Measurements from ENCODE around the gene RGS19. TPM values are rescaled to one million over a fixed set of nuclear protein-coding genes. Genes with fewer than 3 reads are reported as not detected.
A peak's percentile ranks its signal among the peaks of the same experiment; 100 is the strongest.

Gene RGS19
- total and polyA plus RNA-seq, 2 of the 8 experiments (the other 6 are each of a cell fraction or from before 2014, with no cell fraction given): 12.7 to 16.8 TPM

- Histone ChIP-seq H2BK12ac (ENCODE audit: low read depth, low read length) (no peak overlapping the region), H3K56ac (replicated peaks; ENCODE audit: insufficient read length, low read depth, low read length) (no peak overlapping the region), H2BK5ac (ENCODE audit: low read depth, low read length) (no peak overlapping the region), H3K23me2 (ENCODE audit: low read depth, low read length) (no peaks in the 10 kb centered on the region), H3K27ac (ENCODE audit: low read depth, low read length) (no peak overlapping the region), H3K27me3 (replicated peaks in 1 of 4; ENCODE audit: control insufficient read depth in 3 of 4, extremely low read depth in 1 of 4, insufficient read depth in 3 of 4, low read length in 3 of 4) (no peaks in the 10 kb centered on the region; a peak in 2 of 7 replicates), H3K79me1 (ENCODE audit: low read depth, low read length) (no peaks in the 10 kb centered on the region), H3K4me3 (ENCODE audit: extremely low read depth in 1 of 4, insufficient read depth in 2 of 4, low read depth in 3 of 4, low read length in 4 of 4) (no peak overlapping the region), H2BK20ac (ENCODE audit: low read length) (no peak overlapping the region), H3K4me2 (ENCODE audit: insufficient read depth in 1 of 2, low read depth in 2 of 2, low read length in 2 of 2) (no peak overlapping the region), H2AFZ (ENCODE audit: low read length) (no peak overlapping the region), H4K5ac (ENCODE audit: insufficient read length, low read depth, low read length) (no peak overlapping the region), H3K79me2 (ENCODE audit: control insufficient read depth in 1 of 2, insufficient read depth in 2 of 2, low read length in 2 of 2) (no peaks in the 10 kb centered on the region), H3K9me3 (ENCODE audit: insufficient read depth in 2 of 2, low read depth in 1 of 2, low read length in 1 of 2) (no peaks in the 10 kb centered on the region), H3K9ac (replicated peaks in 1 of 4; ENCODE audit: extremely low read depth in 1 of 4, low read depth in 3 of 4, low read length in 3 of 4) (no peak overlapping the region), H3K4me1 (replicated peaks in 1 of 4; ENCODE audit: control insufficient read depth in 3 of 4, insufficient read depth in 4 of 4, low read length in 3 of 4) (no peaks in the 10 kb centered on the region; a peak in 2 of 7 replicates), H4K8ac (ENCODE audit: extremely low read depth, insufficient read depth, low read length) (no peak overlapping the region), H2AK5ac (ENCODE audit: low read depth, low read length) (no peak overlapping the region), H4K20me1 (replicated peaks in 1 of 2; ENCODE audit: control insufficient read depth in 1 of 2, insufficient read depth in 2 of 2, low read length in 2 of 2) (no peaks in the 10 kb centered on the region), H2BK15ac (ENCODE audit: low read length) (no peak overlapping the region), H2BK120ac (replicated peaks; ENCODE audit: low read depth, low read length) (no peak overlapping the region), H4K91ac (replicated peaks; ENCODE audit: insufficient read length, low read length) (no peak overlapping the region), H3K4ac (replicated peaks; ENCODE audit: insufficient read length, low read depth, low read length) (no peak overlapping the region), H3K36me3 (ENCODE audit: control insufficient read depth in 2 of 4, insufficient read depth in 4 of 4, low read length in 3 of 4) (no peaks in the 10 kb centered on the region), H3K18ac (ENCODE audit: extremely low read depth, low read length) (no peak overlapping the region), H3K23ac (ENCODE audit: insufficient read length) (no peak overlapping the region), H3K14ac (ENCODE audit: insufficient read length) (no peak overlapping the region)
- ChIA-PET CTCF (ENCODE audit: partially characterized antibody) (interaction anchor here (0.7 to 10.1 kb wide), 11 partner anchors 8 to 169 kb away, joined by 3 to 144 read pairs (median 4); partner anchors contain the start of genes LKAAEAR1, OPRL1, PRPF6 and RGS19), POLR2A (ENCODE audit: partially characterized antibody) (no interaction called here)
- DNase-seq (ENCODE audit: low read depth in 1 of 2, low spot score in 2 of 2): peak in 1 of 2 experiments; percentile 41
- WGBS, 2 experiments (ENCODE audit: extremely low coverage in 1 of 2, insufficient coverage in 1 of 2, insufficient read length in 1 of 2, insufficient replicate concordance in 2 of 2, low coverage in 1 of 2, low lambda C conversion rate in 2 of 2, missing lambda C conversion rate in 1 of 2): 84% methylated on average over 11 of the region's 17 CpGs; no CpG with 5 or more reads in 1 of the 2 experiments
- no peak for FAIRE-seq
- TF ChIP-seq TEAD4 (IDR thresholded peaks at IDR 0.05; ENCODE audit: low read depth, low read length) (no peak), HDAC2 (IDR thresholded peaks at IDR 0.05; ENCODE audit: borderline replicate concordance in 1 of 2, low read depth in 2 of 2, low read length in 2 of 2) (no peak), JUN (IDR thresholded peaks at IDR 0.05; ENCODE audit: low read depth, low read length) (no peak), EZH2 (IDR thresholded peaks at IDR 0.05; ENCODE audit: low read depth, low read length, severe bottlenecking) (no peak), SIRT6 (IDR thresholded peaks at IDR 0.05; ENCODE audit: low read length) (no peak), ATF3 (IDR thresholded peaks at IDR 0.05; ENCODE audit: insufficient read depth, low read depth, low read length) (no peak), CBX8 (IDR thresholded peaks at IDR 0.05; ENCODE audit: borderline replicate concordance, low read depth, low read length) (no peak), CREB1 (IDR thresholded peaks at IDR 0.05) (no peak), RAD21 (IDR thresholded peaks at IDR 0.05 in 1 of 2, conservative IDR thresholded peaks at IDR 0.05 in 1 of 2; ENCODE audit: low read depth in 2 of 2, low read length in 2 of 2) (no peak), E2F6 (IDR thresholded peaks at IDR 0.05) (no peak)
Measured at GRCh38 chr20:64116541-64117431, 37.5 kb upstream of the RGS19 start.
